CD4-positive, alpha-beta T cell (primary cell): Measurements from ENCODE around the gene IDS. TPM values are rescaled to one million over a fixed set of nuclear protein-coding genes. Genes with fewer than 3 reads are reported as not detected.

ENCODE experiments used
- ATAC-seq: fragments of 200-7000 bp; cut with Tn5 transposase; one replicate; pipeline ENCODE4 v1.10.0; 2022; ENCODE audit warnings: mild to moderate bottlenecking; ENCODE audit not compliant: poor library complexity
- CTCF ChIA-PET: fragments of 350-600 bp; sonication (Branson Sonifier 250); formaldehyde crosslinking; loops from one replicate; lab custom pipeline; 2021; ENCODE audit warnings: antibody characterized with exemption, inconsistent platforms; lab: Charles Lee
- POLR2A ChIA-PET: fragments of 350-600 bp; sonication (Branson Sonifier 250); formaldehyde crosslinking; loops from one replicate; lab custom pipeline; 2021; ENCODE audit warnings: antibody characterized with exemption, inconsistent platforms; lab: Charles Lee
- DNase-seq, 14 experiments: peaks; one replicate each; pipeline ENCODE4 v3.0.0-alpha.2; 2013 to 2020; ENCODE audit warnings: mixed read lengths in 2 of 14
- H3K27ac ChIP-seq, 2 donors: one replicate each; pipeline versions ENCODE4 v1.5.1 to v1.7.0; 2013; ENCODE audit warnings: low read length in 2 of 2, low read depth in 1 of 2, mild to moderate bottlenecking in 1 of 2
- H3K27me3 ChIP-seq, 2 experiments: 1 replicate in 1 of 2; 2 replicates in 1 of 2; pipeline versions ENCODE4 v1.6.1 to v1.7.0; 2013; ENCODE audit warnings: low read length in 2 of 2, control low read depth in 1 of 2, mild to moderate bottlenecking in 1 of 2, moderate library complexity in 1 of 2; ENCODE audit not compliant: insufficient read depth in 2 of 2, control insufficient read depth in 1 of 2
- H3K36me3 ChIP-seq: one replicate; pipeline ENCODE4 v1.6.1; 2013; ENCODE audit warnings: low read length, control low read depth; ENCODE audit not compliant: insufficient read depth
- H3K4me1 ChIP-seq: one replicate; pipeline ENCODE4 v1.6.1; 2013; ENCODE audit warnings: low read length, control low read depth; ENCODE audit not compliant: insufficient read depth
- H3K4me3 ChIP-seq: one replicate; pipeline ENCODE4 v1.5.1; 2013; ENCODE audit warnings: mild to moderate bottlenecking, low read length, moderate library complexity
- H3K9me3 ChIP-seq, 2 experiments: 1 replicate in 1 of 2; 2 replicates in 1 of 2; pipeline versions ENCODE4 v1.6.1 to v1.7.0; 2013; ENCODE audit warnings: low read length in 2 of 2, mild to moderate bottlenecking in 2 of 2, control low read depth in 1 of 2, moderate library complexity in 1 of 2; ENCODE audit not compliant: control insufficient read depth in 1 of 2, insufficient read depth in 1 of 2
- H3K27ac Mint-ChIP-seq: one replicate; pipeline ENCODE4 v1.8.0; 2020; ENCODE audit warnings: mixed read lengths
- H3K27me3 Mint-ChIP-seq: one replicate; pipeline ENCODE4 v1.8.0; 2021; ENCODE audit warnings: mixed read lengths
- H3K36me3 Mint-ChIP-seq: one replicate; pipeline ENCODE4 v1.8.0; 2021; ENCODE audit warnings: low read depth, mixed read lengths
- H3K4me1 Mint-ChIP-seq: one replicate; pipeline ENCODE4 v1.8.0; 2021; ENCODE audit warnings: low read depth, mixed read lengths
- H3K4me3 Mint-ChIP-seq: one replicate; pipeline ENCODE4 v1.8.0; 2020; ENCODE audit warnings: mild to moderate bottlenecking, mixed read lengths
- H3K9me3 Mint-ChIP-seq: one replicate; pipeline ENCODE4 v1.8.0; 2020; ENCODE audit warnings: mixed read lengths
- CTCF ChIP-seq: fragments of 200-600 bp; IDR thresholded peaks from one replicate; pipeline ENCODE4 v1.8.0; 2022; ENCODE audit warnings: antibody characterized with exemption, mild to moderate bottlenecking
- intact Hi-C, 2 experiments: fragments of 100-400 bp; cut with DNase I in 1 of 2; cut with micrococcal nuclease in 1 of 2; formaldehyde crosslinking; loops; one replicate each; pipeline versions ENCODE4 v1.15.1 to v1.9.0; 2023 to 2025; cut with DNase I, micrococcal nuclease
- total RNA-seq, 174 experiments: library from RNA in 2 of 174; stranded (reverse) in 2 of 174; gene quantifications; one replicate each; pipeline ENCODE4 v1.2.3 and lab custom pipeline; 2021 to 2026

Gene IDS
- total RNA-seq, 2 experiments from 2014 or later, result 256 to 260 TPM

- H3K27me3 Mint-ChIP-seq, result peaks cover 4% of the 10 kb centered on the region
- ChIA-PET POLR2A (interaction anchor here (1.1 to 3.1 kb wide), 2 partner anchors 29 to 194 kb away, joined by 3 to 18 read pairs; partner anchors contain the start of gene EOLA1), CTCF (interaction anchor here (2.8 kb wide), 1 partner anchor 29 kb away, joined by 22 read pairs; the partner anchor contains the start of gene EOLA1)
- no peak overlapping the region for H3K4me3 Mint-ChIP-seq
- no peaks in the 10 kb centered on the region for H3K36me3 Mint-ChIP-seq
- ATAC-seq (no peak), DNase-seq (no peak)
- intact Hi-C loops, result no loop called here
- peaks cover 6% of the 10 kb centered on the region for H3K4me1 Mint-ChIP-seq
- H3K9me3 Mint-ChIP-seq, result no peaks in the 10 kb centered on the region
- H3K27ac ChIP-seq, result no peak overlapping the region
- no peak overlapping the region for H3K4me3 ChIP-seq
- H3K27me3 ChIP-seq, result no peaks in the 10 kb centered on the region
- H3K9me3 ChIP-seq, result no peaks in the 10 kb centered on the region
- H3K27ac Mint-ChIP-seq, result no peak overlapping the region
- no peak for TF ChIP-seq CTCF
- no peaks in the 10 kb centered on the region for H3K36me3 ChIP-seq
- H3K4me1 ChIP-seq, result peaks cover 24% of the 10 kb centered on the region
Observed at GRCh38 chrX:149511081-149511480, 6.0 kb upstream of the IDS start.

GRCh38 chrX:149510386-149510785, 5.3 kb upstream of the IDS start:
- peak overlapping the region; percentile 69 for H3K4me3 Mint-ChIP-seq
- DNase-seq (peak in 2 of 14 experiments; percentile 31 to 40), ATAC-seq (no peak)
- intact Hi-C loops, result no loop called here
- peaks cover 4% of the 10 kb centered on the region for H3K27me3 Mint-ChIP-seq
- TF ChIP-seq CTCF, result no peak
- no peaks in the 10 kb centered on the region for H3K9me3 Mint-ChIP-seq
- H3K36me3 ChIP-seq, result no peaks in the 10 kb centered on the region
- peaks cover 13% of the 10 kb centered on the region for H3K4me1 Mint-ChIP-seq
- H3K27ac ChIP-seq, result no peak overlapping the region
- ChIA-PET CTCF (no interaction called here), POLR2A (interaction anchor here (1.1 kb wide), 1 partner anchor 195 kb away, joined by 3 read pairs; no protein-coding TSS in a partner anchor)
- no peak overlapping the region for H3K4me3 ChIP-seq
- H3K36me3 Mint-ChIP-seq, result no peaks in the 10 kb centered on the region
- H3K9me3 ChIP-seq, result no peaks in the 10 kb centered on the region
- no peak overlapping the region for H3K27ac Mint-ChIP-seq
- no peaks in the 10 kb centered on the region for H3K27me3 ChIP-seq
- H3K4me1 ChIP-seq, result peaks cover 31% of the 10 kb centered on the region

- ChIA-PET POLR2A (no interaction called here), CTCF (interaction anchor here (0.8 kb wide), 1 partner anchor 15 kb away, joined by 3 read pairs; no protein-coding TSS in a partner anchor)
- Histone ChIP-seq H3K4me1 (peaks cover 29% of the 10 kb centered on the region), H3K27ac (no peak overlapping the region), H3K9me3 (no peaks in the 10 kb centered on the region), H3K4me3 (no peak overlapping the region), H3K27me3 (no peaks in the 10 kb centered on the region), H3K36me3 (no peaks in the 10 kb centered on the region)
- H3K4me3 Mint-ChIP-seq, result no peak overlapping the region
- DNase-seq, result no peak
- H3K27me3 Mint-ChIP-seq, result peaks cover 4% of the 10 kb centered on the region
- H3K27ac Mint-ChIP-seq, result no peak overlapping the region
- intact Hi-C loops, result loop anchor here in 1 of 2 experiments (10.0 kb wide), 2 partner anchors 1186 to 1594 kb away; partner anchors contain the start of genes FMR1 and MTMR1
- no peak for ATAC-seq
- no peaks in the 10 kb centered on the region for H3K9me3 Mint-ChIP-seq
- peaks cover 22% of the 10 kb centered on the region for H3K4me1 Mint-ChIP-seq
- no peak for TF ChIP-seq CTCF
- H3K36me3 Mint-ChIP-seq, result peaks cover 5% of the 10 kb centered on the region
Observed at GRCh38 chrX:149508467-149508866, 3.4 kb upstream of the IDS start.
